Measurements from ENCODE around the gene ANKK1. TPM values are rescaled to one million over a fixed set of nuclear protein-coding genes. Genes with fewer than 3 reads are reported as not detected.

ANKK1 gene
- total RNA-seq, 1 experiment from 2014 or later = 0.22 TPM

- TF ChIP-seq ZFX (IDR thresholded peaks at IDR 0.05) (no peak), JUND (IDR thresholded peaks at IDR 0.05) (no peak)
Measured at GRCh38 chr11:113385749-113386148, 1.8 kb upstream of the ANKK1 start (continued).

- peaks cover 2 to 10% of the 10 kb centered on the region in 2 experiments; a peak in 1 of 4 replicates for H3K4me1 ChIP-seq (ENCODE audit: control insufficient read depth in 1 of 2, insufficient read depth in 2 of 2, low read length in 2 of 2)
- no peaks in the 10 kb centered on the region for H3K9me3 ChIP-seq (ENCODE audit: control insufficient read depth in 1 of 2, insufficient read depth in 1 of 2, low read depth in 1 of 2, low read length in 2 of 2)
- no peaks in the 10 kb centered on the region for H3K36me3 ChIP-seq (ENCODE audit: control insufficient read depth in 1 of 2, insufficient read depth in 2 of 2, low read length in 2 of 2)
- POLR2A ChIA-PET = no interaction called here
- no peaks in the 10 kb centered on the region for H3K9me2 ChIP-seq (ENCODE audit: insufficient read depth)
- no peak overlapping the region for H3K9ac ChIP-seq (ENCODE audit: low read length)
- ATAC-seq = no peak
- BruUV-seq (replicated peaks) = no TSS peak
- H3K79me2 ChIP-seq (ENCODE audit: insufficient read depth, low read length) = no peaks in the 10 kb centered on the region
- CTCF ChIA-PET = no interaction called here
- TF ChIP-seq POLR2A (IDR thresholded peaks at IDR 0.05; ENCODE audit: borderline replicate concordance, extremely low read depth, insufficient read depth, insufficient read length) (no peak), ATF3 (IDR thresholded peaks at IDR 0.05) (no peak), JUND (IDR thresholded peaks at IDR 0.05) (no peak), ZBTB33 (IDR thresholded peaks at IDR 0.05; ENCODE audit: extremely low read depth, insufficient replicate concordance, low read length) (no peak), MAX (IDR thresholded peaks at IDR 0.05) (no peak), ZFX (IDR thresholded peaks at IDR 0.05) (no peak), ZNF274 (IDR thresholded peaks at IDR 0.05; ENCODE audit: low read depth, low read length) (no peak)
- no peaks in the 10 kb centered on the region for H3K27me3 ChIP-seq (ENCODE audit: insufficient read depth, low read length)
- intact Hi-C loops (cut with micrococcal nuclease) = no loop called here
- no peak overlapping the region for H3K4me2 ChIP-seq (ENCODE audit: low read length)
- H3K27ac ChIP-seq (ENCODE audit: low read depth, low read length) = no peak overlapping the region
- RAD21 ChIA-PET (ENCODE audit: low non-redundant PET in 1 of 2, low total read pairs in 2 of 2, uncharacterized antibody in 2 of 2, unreplicated experiment in 2 of 2) = no interaction called here
- H4K20me1 ChIP-seq (ENCODE audit: insufficient read depth) = no peaks in the 10 kb centered on the region
- no peak for DNase-seq (ENCODE audit: low read depth, low spot score)
- H3K4me3 ChIP-seq (replicated peaks in 1 of 2; ENCODE audit: low read depth in 1 of 2, low read length in 2 of 2) = no peak overlapping the region
- no peak overlapping the region for H2AFZ ChIP-seq (ENCODE audit: low read depth, low read length, poor library complexity, severe bottlenecking)
Measured at GRCh38 chr11:113386866-113387265, 713 bp upstream of the ANKK1 start.

All from HCT116 (cell line).